G401 (cell line): ENCODE measurements around the gene BTBD1. TPM values are rescaled to one million over a fixed set of nuclear protein-coding genes. Genes with fewer than 3 reads are reported as not detected.
A peak's percentile ranks its signal among the peaks of the same experiment; 100 is the strongest.

Experiments used
- DNase-seq: peaks from one replicate; pipeline ENCODE4 v3.0.0-alpha.2; 2015; ENCODE audit warnings: low spot score
- in situ Hi-C: cut with HindIII; loops from 2 replicates; pipeline ENCODE4 v1.10.0; 2016; ENCODE audit warnings: low sequenced_read_pairs, mixed read lengths
- total RNA-seq: library from RNA; depleted of rRNA; stranded (reverse); fragments of >200 nt; shearing (Covaris generic); gene quantifications from 2 replicates; pipeline ENCODE4 v1.2.3, GENCODE V29; 2014; rRNA removed

The BTBD1 gene
- total RNA-seq, result 78.8 and 136 TPM in 2 replicates

DNA sequence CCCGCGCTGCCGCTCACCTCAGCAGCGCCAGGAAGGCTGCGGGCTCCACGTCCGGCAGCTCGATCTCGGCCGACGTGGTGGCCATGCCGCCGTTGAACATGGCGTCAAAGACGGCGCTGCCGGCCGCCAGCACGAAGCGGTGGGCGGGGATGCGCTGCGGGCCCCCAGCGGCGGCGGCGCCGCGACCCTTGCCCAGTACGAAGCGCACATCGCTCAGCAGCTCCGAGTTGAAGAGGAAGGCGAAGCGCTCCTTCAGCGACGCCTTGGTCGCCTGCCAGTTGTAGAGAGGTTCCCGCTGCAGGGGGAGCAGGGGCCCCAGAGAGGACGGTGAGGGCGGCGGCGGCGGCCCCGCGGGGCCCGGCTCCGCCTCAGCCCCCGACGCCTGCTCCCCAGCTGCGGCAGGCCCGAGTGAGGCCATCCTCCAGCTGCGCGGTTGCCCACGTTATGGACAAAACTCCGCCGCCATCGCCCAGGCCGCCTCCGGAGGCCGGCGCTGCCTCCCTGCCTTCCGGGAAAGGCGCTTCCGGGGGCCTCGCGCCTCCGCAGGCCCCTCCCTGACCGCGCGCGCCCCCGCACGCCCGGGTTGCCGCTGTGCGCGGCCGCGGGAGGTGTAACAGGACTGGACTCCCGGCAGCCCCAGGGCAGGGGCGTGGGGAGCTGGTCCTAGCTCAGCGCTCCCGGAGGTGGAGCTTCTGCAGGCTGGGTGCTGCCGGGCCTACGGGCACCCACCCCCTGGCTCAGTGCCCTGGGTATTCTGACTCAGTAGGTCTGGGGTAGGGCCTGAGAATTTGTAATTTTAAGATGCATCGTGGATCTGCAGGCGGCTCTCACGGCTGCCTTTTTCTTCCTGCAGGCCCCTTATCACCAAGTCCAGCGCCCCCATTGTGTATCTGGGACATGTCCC lies at the start of gene BTBD1:
Gene BTBD1, minus strand, starts transcription at position 519 of the 904 bp plus-strand sequence. Its CDS starts 101 bp downstream, at position 418.
- peak; percentile 85 for DNase-seq
- in situ Hi-C loops, result no loop called here

DNA sequence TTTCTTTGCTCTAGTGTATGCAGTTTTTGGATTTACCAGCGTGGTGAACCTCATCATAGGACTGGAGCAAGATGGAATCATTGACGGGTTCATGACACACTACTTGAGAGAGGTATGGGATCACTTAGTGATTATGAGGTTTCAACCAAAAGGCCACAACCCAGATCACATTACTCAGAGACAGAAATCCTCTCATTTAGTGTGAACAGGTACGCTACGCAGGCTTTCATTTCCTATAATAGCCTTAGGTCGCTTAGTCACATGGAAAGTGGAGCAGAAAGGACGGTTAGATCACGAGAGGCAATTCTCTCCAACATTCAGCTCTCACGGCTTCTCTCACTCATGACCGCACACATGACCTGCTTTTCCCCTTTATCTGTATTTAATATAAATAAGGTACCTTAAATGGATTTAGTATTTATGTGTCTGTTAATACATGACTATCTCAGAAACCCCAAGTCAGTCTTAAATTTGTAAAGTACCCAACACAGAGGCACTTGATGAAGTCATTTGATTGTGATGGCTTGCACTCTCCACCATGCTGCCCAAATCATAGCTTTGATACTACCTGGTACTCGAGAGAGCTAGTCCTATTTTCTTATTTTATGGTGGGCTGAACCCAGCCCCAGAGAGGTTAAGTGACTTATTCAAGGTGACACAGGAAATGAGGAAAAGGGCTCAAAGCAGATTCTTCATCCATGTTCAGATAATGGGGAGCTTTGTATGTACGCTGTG lies 48.9 kb upstream of the BTBD1 start:
- DNase-seq, result no peak
- in situ Hi-C loops, result no loop called here

- DNase-seq, result no peak
- in situ Hi-C loops, result no loop called here
Observed at GRCh38 chr15:83115410-83115809, 48.4 kb upstream of the BTBD1 start.

DNA sequence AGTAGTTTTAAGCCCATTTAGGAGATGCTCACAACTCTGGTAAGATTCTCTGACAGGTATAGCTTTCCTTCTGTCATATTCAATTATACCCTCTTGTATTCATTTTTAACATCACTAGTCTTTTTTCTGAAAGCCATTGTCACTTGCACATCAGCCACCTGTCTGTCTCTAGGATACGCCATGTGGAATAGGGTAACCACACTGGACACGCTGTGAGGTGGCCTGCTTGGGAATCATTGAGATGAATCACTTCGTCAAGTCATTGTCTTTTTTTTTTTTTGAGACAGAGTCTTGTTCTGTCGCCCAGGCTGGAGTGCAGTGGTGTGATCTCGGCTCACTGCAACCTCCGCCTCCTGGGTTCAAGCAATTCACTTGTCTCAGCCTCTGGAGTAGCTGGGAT lies 47.8 kb upstream of the BTBD1 start:
- in situ Hi-C loops, result no loop called here
- no peak for DNase-seq

- in situ Hi-C loops, result no loop called here
- DNase-seq, result no peak
Observed at GRCh38 chr15:83113881-83114674, 47.0 kb upstream of the BTBD1 start.

DNA sequence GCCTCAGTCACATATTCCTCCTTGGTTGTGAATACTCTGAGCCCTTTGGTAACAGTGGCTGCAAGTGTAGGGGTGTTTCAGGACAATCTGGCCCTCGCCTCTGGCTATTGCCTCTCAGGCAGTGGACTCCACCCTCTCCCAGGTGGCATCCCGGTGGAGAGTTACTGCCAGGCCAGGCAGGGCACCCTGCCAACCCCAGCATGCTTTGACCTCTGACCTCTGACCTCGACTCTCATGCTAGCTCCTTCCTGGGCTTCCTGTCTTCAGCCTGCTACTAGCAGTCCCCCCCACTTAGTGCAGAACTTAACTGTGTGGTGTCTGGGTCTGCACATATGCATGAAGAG lies 45.9 kb upstream of the BTBD1 start:
- DNase-seq, result no peak
- in situ Hi-C loops, result no loop called here

DNA sequence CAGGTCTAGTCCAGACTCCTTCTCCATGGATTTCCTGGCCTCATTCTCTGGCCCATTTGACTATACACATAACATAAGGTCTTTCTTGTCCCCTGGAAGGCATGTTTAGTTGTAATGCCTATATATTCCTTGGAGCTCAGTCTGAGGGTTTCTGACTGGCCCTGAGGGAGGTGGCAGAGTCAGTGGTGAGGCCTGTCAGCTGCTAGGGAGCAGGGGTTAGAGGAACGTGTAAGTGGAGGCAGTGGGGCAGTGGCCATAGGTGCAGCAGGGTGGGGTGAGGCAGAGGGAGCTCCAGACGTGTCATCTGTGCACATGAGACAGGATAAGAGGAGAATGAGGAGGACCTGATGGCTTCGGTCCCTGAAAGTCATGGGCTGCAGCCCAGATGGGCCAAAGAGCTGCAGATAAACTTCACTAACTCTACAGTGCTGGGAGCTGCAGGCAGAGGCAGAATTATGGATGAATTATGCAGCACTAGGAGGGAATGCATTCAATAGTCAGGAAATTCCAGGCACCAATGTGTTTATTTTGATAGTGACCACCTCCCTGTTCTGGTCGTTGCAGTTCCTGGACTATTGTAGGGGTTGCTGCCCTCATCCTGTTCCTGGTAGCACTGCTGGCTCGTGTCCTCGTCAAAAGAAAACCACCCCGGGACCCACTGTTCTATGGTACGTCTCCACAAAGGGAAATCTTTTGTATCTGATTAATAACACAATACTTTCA lies 45.3 kb upstream of the BTBD1 start:
- DNase-seq, result no peak
- in situ Hi-C loops, result no loop called here

DNA sequence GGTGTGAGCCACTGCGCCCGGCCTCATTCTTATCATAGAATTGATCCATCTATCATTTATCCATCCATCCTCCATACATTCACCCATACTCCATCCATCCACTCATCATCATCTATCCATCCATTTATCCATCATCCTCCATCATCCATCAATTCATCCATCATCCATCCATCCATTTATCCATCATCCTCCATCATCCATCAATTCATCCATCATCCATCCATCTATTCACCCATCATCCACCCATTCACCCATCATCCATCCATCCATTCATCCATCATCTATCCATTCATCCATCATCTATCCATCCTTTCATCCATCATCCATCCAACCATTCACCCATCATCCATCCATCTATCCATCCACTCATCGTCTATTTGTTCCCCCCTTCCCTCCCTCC lies 44.1 kb upstream of the BTBD1 start:
- in situ Hi-C loops, result no loop called here
- DNase-seq, result no peak

- DNase-seq, result no peak
- in situ Hi-C loops, result no loop called here
Observed at GRCh38 chr15:83110381-83110780, 43.3 kb upstream of the BTBD1 start.

GRCh38 chr15:83109532-83109931 lies 42.5 kb upstream of the BTBD1 start:
- no peak for DNase-seq
- in situ Hi-C loops, result no loop called here

DNA sequence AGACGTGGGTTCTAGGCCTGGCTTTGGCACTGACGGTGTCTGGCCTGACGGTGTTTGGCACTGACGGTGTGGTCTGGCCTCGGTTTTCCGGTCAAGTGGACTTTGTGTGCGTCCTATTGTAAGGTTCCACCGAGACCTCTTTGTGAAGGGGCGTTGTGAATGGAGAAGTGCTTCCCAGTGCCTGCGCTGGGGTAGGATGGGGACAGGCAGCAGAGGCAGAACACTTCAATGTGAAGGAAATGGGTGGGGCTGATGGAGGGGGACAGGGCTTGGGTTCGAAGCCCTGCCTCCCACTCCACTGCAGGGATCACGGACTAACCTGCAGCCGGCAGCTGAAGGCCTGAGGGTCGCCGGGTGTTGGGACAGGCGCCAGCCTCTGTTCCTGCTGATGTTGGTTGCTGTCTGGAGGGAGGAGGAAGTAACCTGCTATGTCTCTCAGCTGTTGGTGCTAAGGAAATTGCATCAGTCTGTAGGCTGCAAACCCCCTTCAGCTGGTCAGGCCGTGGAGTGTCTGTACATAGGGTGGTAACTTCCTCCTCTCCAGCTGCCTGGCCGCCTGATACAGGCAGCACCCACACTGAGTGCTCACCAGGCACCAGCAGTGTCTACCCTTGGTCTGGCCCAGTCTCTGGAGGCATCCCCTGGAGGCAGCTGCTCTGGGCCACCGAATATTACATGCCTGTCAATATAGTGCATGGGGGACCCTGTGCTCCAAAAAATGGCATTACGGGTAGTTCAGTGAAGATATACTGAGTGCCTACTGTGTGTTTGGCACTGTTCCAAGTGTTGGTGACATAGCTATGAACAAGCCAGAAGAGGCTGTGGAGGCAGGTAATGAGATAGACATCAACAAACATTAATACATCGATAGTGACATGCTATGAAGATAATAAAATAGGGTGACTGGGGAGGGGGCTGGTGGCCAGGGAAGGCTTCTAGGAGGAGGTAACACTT lies 41.5 kb upstream of the BTBD1 start:
- in situ Hi-C loops, result no loop called here
- DNase-seq, result no peak

DNA sequence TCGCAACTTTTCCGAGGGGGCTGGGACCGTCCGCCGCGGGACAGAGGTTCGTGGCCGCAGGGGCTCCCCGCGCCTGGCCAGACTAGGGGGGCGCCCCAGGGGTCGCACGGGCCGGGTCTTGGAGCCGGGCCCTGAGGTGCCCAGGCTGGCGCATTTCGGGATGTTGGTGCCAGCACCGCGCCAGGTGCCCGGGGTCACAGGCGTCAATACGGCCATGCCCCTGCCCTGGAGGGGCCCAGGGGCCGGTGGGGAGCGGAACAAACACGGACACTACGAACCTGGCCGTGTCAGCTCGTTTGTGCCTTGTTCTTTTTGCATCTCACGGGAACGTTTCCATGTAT lies 40.8 kb upstream of the BTBD1 start:
- in situ Hi-C loops, result no loop called here

DNA sequence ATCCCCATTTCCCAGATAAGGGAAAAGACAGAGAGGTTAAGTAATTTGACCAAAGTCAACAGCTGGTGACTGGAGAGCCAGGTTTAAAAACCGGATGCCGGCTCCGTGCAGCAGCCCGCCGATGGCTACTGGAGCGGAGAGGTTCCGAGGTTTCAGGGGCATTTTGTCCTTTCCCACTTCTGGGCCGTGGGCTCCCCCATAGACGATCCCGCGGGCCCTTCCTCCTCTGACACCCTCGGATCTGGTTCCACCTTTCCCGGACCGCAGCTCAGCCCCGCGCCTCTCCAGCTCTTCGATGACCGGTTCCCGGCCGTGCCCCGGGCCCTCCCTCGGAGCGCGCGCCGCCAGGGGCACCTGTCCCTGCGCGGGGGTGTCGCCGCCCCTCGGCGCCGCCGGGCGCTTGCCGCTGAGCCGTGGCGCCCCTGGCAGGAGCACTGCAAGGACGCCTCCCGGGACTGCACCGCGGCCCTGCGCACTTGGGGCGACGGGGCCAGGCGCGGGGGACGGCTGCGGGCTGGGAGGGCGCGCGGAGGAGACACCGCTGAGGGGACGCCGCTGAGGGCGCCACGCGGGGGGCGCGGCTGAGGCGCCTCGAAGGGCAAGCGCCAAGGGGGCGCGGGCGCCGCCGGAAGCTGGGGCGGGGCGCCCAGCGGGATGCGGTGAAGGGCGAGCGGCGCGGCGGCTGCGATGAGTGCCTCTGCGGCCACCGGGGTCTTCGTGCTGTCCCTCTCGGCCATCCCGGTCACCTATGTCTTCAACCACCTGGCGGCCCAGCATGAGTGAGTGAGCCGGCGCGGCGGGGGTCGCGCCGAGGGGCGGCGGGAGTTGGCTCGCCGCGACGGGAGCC lies 40.2 kb upstream of the BTBD1 start, which contains the start of gene TM6SF1:
Gene TM6SF1, plus strand, starts transcription at position 652 of the 847 bp plus-strand sequence. Its CDS starts 36 bp downstream, at position 688.
- in situ Hi-C loops, result no loop called here
- no peak for DNase-seq

More for the DNA sequence above, 40.8 kb upstream of the BTBD1 start:
- no peak for DNase-seq

DNA sequence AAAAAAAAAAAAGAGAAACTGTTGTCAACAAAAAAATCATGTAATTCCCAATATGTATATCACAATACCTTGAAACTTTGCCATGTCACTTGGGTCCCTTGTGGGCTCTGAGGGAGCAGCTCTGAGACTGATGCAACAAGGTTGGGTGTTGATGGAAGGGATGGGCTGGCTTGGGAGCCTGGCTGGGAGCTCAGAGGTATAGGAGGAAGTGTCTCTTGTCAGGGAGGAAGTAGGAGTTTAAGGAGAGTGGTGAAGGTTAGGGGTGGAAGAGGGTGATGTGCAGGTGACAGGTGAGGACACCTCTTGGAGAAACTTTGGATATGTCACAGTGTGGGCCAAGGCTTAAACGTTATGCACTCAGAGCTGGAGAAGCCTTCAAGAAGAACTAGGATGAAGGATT lies 38.4 kb upstream of the BTBD1 start:
- no peak for DNase-seq
- in situ Hi-C loops, result no loop called here

DNA sequence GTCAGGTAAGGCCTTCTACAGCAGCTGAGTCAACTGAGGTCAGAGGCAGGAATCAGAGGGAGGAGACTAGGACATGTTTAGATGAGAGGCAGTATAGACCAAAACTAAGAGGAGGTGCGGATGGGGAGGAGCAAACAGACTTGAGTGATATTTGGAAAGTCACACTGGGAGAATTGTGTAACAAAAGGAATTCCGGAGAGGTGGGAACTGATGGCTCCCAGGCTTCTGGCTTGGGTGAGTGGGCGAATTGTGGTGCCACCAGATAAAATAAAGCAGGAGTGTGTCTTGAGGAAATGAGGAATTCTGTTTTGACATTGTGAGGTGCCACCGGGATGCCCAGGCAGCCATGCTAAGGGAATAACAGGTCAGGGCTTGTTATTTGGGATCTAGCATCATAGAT lies 37.1 kb upstream of the BTBD1 start:
- in situ Hi-C loops, result no loop called here
- DNase-seq, result no peak

DNA sequence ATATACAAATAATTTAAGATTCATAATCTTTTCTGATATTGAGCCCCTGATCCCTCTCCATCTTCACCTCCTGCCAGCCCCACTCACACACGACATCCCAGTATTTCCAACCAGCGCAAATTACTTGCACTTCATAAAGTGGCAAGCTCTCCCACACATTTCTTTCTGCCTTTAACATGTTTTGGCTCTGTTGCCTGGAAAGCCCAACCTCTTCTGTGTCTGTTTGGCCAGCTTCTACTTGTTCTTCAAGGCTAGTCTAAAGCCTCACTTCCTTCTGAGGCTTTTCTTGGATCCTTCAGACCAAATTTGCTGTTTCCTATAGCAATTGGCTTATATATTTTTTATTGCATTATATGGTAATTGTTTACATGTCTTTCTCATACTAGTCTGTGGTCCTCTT lies 35.3 kb upstream of the BTBD1 start:
- DNase-seq, result no peak
- in situ Hi-C loops, result no loop called here

- DNase-seq, result no peak
- in situ Hi-C loops, result no loop called here
Observed at GRCh38 chr15:83100097-83100646, 33.1 kb upstream of the BTBD1 start.
